HS-5 (cell line): Measurements from ENCODE around the gene ARL6.

Experiments
- DNase-seq: peaks from one replicate; pipeline ENCODE4 v3.0.0-alpha.2; 2012; ENCODE audit warnings: low read depth

Gene ARL6, protein sequence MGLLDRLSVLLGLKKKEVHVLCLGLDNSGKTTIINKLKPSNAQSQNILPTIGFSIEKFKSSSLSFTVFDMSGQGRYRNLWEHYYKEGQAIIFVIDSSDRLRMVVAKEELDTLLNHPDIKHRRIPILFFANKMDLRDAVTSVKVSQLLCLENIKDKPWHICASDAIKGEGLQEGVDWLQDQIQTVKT

GRCh38 chr3:97764407-97765238 lies at the start of gene ARL6:
Gene ARL6 (plus strand): TSS chr3:97764758. CDS start chr3:97768108, 3,350 bp downstream.
- peak; percentile 80 for DNase-seq

DNA sequence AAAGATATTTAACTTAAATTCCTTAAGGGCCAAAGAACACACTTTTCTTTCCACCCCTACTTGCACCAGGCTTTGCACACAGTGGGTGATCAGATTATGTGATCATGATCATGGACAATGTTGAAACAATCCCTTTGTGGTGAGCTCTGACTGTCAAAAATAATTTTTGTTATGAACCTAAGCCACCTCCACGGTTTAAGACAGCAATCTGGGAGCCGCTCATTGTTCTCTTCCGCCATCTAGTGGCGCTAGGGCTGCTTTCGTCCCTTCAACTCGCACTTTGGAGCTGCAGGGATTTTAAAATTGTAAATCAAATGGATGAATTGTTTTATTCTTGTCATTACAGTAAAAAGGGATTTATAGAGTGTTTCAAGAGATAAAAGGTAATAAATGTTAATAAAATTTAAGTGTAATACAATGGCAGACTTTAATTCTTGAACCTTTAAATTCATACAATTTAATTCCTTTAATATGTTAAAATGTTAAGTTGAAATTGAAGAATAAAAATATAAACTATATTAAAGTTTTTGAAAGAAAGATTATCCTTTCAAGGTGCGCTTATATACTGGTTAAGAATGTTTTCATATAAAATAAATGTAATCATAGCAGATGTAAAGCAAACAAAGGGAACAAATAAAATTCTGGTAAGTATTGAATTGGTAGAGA lies 45.3 kb upstream of the ARL6 start:
- DNase-seq, result peak; percentile 68

- DNase-seq, result no peak
These were observed 44.1 kb upstream of the ARL6 start for GRCh38 chr3:97720417-97720816.

- no peak for DNase-seq
These were observed 43.1 kb upstream of the ARL6 start for GRCh38 chr3:97721446-97721845.

- DNase-seq, result no peak
These were observed 27.6 kb upstream of the ARL6 start for GRCh38 chr3:97736928-97737327.

GRCh38 chr3:97738761-97739160 lies 25.8 kb upstream of the ARL6 start:
- no peak for DNase-seq

DNA sequence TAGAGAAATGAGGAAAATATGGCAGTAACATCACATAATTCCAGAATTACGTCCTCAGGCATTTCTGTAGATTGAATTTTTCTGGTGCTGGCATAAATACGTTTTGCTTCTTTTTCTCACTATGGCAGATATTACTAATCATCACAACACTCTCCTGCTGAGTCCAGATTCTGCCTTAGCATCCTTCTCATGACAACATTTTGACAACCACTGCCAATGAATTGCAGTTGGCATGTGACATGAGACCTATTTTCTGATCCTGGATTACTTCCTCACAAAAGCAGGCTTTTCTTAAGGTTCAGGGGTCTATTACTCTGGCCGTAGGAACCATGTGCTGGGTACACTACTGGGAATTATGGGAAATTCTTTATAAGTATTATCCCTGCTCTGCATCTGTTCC lies 22.5 kb upstream of the ARL6 start:
- DNase-seq, result no peak

GRCh38 chr3:97744289-97744688 lies 20.3 kb upstream of the ARL6 start:
- DNase-seq, result no peak

DNA sequence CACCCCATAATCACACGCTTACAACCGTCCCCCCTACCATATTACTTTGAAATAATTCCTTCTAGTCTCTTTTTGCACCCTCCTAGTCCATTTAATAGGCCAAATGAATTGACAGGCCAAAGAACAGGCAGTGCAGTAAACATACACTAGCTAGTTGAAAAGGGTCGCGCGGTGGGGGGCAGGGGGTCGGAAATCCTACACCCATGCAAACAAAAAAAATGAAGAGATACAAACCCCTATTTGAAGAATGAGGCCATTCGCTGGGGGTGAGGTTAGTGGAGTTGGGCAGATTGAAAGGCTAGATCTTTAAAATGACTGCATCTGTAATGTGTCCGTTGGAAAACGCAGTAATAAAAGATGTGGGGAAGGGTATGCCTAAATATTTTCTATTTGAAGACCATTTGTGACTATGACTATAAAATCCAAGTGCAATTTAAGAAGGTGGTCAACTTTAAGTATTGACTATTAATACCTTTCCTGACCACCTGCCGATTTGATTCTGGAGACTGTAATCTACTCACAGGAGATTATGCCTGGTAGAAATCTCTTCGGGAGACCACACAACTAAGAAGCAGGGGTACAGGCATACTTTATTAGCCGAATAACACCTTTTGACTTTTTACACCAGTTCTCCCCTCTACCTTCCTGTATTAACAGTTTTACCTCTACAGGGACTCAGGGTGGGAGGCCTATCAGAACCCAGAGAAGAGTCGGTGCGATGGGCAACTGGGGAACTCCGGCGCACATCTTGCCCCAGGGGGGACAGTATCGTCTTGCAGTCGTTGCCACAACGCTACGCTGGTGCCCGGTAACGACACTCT lies 762 bp upstream of the ARL6 start:
- DNase-seq, result peak; percentile 3

DNA sequence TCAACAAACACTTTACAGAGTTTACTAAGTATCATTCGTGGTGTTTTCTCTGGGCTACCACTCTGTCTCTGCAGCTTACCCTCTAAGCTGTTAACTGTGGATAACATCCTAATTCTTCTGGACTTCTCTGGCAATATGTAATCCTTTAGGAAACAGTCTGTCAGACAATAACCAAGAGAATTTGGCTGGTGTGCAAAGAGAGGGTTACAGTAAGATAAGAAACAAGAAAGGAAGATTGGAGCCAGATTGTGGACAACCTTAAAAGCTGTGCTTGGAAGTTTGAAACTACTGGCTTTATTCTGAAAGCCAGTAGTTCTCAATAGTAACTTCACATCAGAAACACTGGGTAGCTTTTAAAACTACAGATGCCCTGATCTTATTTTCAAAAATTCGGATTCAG lies 778 bp downstream of the ARL6 start:
- no peak for DNase-seq

DNA sequence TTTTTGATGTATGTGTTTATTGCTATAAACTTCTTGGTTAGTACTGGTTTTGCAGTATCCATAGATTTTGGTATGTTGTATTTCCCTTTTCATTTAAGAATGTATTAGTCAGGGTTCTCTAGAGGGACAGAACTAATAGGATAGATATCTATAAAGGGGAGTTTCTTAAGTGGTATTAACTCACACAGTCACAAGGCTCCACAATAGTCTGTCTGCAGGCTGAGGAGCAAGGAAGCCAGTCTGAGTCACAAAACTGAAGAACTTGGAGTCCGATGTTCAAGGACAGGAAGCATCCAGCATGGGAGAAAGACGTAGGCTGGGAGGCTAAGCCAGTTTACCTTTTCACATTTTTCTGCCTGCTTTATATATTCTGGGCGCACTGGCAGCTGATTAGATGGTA lies 8.4 kb downstream of the ARL6 start:
- DNase-seq, result no peak

- no peak for DNase-seq
These were observed 13.6 kb downstream of the ARL6 start for GRCh38 chr3:97778152-97778551.

- DNase-seq, result peak; percentile 20
These were observed 29.0 kb downstream of the ARL6 start for GRCh38 chr3:97793420-97794019.

- no peak for DNase-seq
These were observed 31.4 kb downstream of the ARL6 start for GRCh38 chr3:97795951-97796350.

DNA sequence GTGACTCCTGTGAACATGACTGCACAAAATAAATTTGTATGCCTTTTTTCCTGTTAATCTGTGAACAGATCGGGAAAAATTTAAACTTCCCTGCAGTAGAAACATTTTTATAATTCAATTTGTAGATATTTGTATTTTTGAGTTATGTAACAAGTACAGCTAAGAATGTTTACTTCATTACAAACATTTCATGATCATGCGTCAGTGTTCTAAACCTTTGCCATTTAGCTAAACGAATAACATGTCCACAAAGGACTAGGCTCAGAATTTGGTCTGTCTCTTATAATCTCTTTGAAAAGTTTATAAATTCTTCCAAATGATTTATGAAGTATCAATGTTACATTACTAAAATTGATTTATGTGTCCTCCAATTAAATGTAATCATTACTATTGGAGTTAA lies 39.9 kb downstream of the ARL6 start:
- DNase-seq, result no peak

DNA sequence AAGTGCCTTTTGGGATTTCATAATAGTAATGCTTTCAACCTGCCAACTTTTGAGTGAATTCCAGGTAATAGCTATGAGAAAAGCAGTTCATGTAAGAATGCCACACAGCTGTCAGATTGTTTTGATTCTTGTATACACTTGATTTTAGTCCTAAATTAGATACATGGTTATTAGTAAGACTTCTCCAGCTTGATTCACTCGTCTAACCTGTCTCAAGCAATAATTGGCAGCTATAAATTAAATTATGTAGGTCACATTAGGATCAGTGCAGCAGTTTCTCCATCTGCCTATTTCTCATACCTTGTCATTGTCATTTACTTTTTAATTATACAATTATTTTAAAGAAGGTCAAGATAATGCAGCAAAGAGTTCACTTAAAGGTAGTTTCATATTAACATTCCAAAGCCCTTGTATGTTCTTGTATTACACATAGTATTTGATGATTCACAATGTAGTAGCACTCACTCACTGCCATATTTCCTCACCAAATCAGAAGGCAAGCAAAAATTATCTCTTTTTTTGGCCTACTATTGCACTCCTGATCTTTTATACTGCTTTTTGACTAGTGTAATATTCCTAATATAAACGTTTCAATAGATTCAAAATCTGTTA lies 46.3 kb downstream of the ARL6 start:
- DNase-seq, result no peak

- no peak for DNase-seq
These were observed 50.8 kb downstream of the ARL6 start for GRCh38 chr3:97815149-97815917.

DNA sequence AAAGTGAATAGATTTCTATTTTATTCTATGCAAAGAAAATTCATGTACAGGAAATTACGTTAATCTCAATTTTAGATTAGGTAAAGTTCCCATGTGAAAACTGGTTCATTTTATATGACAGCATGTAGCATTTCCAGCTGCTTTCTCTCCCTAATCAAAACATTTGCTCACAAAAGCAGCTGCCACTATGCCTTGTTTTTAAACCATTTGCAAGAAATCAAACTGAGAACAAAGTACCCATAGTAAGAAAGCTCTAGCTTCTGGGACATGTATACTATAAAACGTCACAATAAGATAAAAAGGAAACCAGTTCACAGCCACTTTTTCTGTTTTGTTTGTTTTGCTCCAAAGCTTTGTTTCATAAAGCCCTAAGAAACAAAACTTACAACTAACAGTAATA lies 52.3 kb downstream of the ARL6 start:
- DNase-seq, result no peak

DNA sequence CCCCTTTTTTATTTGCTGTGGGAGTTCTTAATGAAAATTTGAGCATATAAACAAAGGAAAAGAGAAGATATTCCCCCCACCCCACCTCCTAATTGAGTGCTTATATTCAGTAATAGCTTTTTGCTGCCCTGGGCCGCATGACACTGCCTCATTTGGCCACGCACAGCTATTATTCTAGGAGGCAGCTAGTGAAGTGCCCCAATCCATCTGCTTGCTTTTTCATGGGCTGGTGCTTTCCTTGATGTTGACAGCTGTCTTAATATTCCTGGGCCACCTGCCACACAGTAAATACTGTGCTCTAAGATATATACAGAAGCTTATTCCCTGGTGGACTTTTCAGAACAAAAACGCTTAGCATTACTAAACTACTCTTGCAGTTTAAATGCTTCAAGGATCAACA lies 53.4 kb downstream of the ARL6 start:
- DNase-seq, result no peak

- DNase-seq, result no peak
These were observed 56.2 kb downstream of the ARL6 start for GRCh38 chr3:97820780-97821179.

- peak; percentile 43 for DNase-seq
These were observed 56.8 kb downstream of the ARL6 start for GRCh38 chr3:97821287-97821773.
